Fibroblast of lung (primary cell): ENCODE measurements around the gene CFD.
"Not testable (repeated sequence)": the region's sequence is repeated elsewhere in the genome, so short reads cannot be mapped to it uniquely, and the experiment has no call there.

Experiments
- EZH2 ChIP-seq: IDR thresholded peaks from 2 replicates; pipeline ENCODE4 v1.5.1; 2012; ENCODE audit warnings: low read length, control low read depth, mild to moderate bottlenecking; ENCODE audit errors: missing control alignments
- TF ChIP-seq, protein P1 (sequence below), 2 donors: IDR thresholded peaks in 1 of 2; conservative IDR thresholded peaks in 1 of 2; 1 replicate in 1 of 2; 2 replicates in 1 of 2; pipeline ENCODE4 v1.5.1; 2011 to 2012; ENCODE audit warnings: low read length in 2 of 2, control low read depth in 1 of 2, inconsistent platforms in 1 of 2, low read depth in 1 of 2, mild to moderate bottlenecking in 1 of 2

DNA sequence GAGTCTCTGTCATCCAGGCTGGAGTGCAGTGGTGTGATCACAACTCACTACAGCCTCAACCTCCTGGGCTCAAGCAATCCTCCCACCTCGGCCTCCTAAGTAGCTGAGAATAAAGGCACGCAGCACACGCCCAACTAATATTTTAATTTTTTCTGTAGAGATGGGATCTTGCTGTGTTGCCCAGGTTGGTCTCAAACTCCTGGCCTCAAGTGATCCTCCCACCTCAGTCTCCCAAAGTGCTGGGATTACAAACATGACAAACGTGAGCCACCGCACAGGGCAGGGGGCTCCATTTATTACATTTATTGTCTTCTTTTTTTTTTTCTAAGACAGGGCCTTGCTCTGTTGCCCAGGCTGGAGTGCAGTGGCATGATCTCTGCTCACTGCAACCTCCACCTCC, 39.3 kb upstream of the CFD start:
- TF ChIP-seq, protein P1, sequence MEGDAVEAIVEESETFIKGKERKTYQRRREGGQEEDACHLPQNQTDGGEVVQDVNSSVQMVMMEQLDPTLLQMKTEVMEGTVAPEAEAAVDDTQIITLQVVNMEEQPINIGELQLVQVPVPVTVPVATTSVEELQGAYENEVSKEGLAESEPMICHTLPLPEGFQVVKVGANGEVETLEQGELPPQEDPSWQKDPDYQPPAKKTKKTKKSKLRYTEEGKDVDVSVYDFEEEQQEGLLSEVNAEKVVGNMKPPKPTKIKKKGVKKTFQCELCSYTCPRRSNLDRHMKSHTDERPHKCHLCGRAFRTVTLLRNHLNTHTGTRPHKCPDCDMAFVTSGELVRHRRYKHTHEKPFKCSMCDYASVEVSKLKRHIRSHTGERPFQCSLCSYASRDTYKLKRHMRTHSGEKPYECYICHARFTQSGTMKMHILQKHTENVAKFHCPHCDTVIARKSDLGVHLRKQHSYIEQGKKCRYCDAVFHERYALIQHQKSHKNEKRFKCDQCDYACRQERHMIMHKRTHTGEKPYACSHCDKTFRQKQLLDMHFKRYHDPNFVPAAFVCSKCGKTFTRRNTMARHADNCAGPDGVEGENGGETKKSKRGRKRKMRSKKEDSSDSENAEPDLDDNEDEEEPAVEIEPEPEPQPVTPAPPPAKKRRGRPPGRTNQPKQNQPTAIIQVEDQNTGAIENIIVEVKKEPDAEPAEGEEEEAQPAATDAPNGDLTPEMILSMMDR (conservative IDR thresholded peaks at IDR 0.05 in 1 of 2, IDR thresholded peaks at IDR 0.05 in 1 of 2; ENCODE audit: low read depth in 1 of 2, low read length in 2 of 2) = not testable (repeated sequence)
- TF ChIP-seq EZH2 = not testable (repeated sequence)
